ENCODE results near the gene MSX1.

The MSX1 gene

DNA sequence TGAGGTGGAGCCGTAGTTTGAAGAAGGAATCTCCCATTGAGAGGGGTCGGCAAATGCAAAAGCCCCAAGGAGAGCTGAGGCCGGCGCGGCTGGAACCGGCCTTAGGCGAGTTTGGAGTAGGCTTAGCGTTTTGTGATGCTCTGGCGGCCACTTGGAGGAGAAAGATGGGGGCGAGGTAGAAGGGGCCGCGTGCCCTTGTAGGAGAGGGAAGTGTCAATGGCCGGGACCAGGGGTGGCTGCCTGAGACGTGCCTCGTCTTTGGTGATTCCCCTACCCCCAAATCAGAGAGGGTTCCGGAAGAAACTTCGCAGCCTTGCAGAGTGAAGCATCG, 11.7 kb downstream of the MSX1 start:
- DNase-seq: no peak

DNA sequence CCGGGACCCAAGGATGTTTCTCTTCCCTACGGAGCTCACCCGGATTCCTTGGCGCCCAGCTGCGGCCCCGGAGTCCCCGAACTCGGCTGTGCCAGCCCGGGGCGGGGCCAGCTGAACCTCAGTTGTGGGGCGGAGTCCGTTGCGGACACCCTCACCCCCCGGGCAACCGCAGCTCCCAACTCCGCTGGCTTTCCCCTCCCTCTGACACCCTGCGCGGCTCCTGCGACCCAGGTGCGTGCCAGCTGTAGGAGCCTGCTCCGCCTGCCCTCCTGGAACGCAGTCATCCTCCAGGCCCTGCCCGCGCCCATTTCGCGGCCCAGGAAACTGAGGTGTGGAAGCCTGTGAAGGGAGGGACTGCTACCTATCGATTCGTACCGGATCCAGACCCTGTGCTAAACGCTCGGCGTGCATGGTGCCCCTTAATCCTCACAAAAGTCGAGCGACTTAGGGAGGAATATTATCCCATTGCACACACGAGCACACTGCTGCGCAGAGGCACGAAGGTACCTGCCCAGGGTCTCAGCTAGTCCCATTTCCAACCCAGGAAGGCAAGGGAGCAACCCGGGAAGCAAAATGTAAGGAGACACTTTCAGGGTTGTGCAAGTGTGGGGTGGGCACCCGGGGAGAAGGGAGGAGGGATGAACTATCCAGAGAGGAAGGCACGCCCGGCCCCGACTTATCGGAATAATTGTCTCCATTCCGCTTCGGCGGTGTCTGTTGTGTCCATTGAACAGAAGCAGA, 12.3 kb downstream of the MSX1 start:
- DNase-seq: no peak

DNA sequence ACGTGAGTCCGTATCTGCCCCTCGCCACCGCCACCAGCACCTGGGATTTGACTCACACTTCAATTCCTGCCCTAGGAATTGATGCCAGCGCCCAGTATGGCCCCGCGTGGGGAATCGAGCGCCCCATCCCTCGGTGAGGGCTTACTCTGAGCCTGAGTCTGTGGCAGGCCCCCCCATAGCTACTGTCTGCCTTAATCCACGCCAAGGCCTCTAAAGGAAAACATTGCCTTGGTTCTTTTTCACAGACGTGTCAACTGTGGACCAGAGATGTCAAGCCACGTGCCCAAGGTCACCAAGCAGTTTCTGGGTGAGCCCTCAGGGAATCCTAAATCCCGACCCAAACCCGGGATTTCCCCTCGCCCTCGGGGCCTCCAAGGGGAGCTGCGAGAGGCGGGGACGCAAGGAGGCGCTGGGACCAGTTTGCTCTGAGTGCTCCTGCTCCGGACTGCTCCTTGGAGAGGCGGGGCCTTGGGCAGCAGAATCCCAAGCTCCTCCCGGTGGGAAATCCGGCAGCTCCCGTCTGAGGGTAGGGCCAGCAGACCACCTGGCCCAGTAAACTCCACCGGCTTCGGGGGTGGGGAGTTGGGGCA, 12.9 kb downstream of the MSX1 start:
- no peak for DNase-seq

DNA sequence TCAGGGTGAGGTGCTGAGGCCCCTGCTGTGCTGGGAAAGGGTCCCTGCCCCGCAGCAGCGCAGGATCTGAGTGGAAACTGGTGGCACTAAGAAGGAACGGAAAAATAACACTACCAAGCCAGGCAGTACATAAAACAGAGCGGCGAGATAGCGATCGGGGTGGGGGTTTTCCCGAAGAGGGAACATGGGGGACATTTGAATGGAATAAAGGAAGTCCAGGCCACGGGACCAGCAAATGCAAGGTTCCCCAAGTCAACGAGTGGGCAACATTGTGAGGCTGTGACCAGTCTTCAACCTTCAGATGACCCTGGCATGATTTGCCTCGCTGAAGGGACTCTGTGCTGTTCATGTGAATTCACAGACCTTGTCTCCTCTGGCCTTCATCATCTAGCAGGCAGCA, 13.7 kb downstream of the MSX1 start:
- DNase-seq: no peak

DNA sequence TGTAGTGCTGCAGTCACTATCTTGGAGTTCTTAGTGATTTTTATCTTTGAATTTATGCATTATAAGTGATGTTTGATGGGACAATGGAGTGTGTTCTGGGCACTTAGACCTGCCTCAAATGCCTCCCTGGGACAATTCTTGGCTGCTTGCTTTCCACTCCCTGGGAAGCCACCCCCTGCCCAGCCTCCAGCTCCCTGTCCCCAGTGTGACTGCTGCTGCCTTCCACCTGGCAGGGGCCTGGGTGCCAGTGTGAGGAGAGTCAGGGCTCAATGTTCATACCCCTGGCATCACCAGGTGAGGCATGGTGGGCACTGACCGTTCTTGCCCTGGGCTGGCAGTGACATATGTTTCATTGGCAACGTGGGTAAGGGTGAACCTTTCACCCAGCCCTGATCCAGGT, 14.8 kb downstream of the MSX1 start:
- no peak for DNase-seq

DNA sequence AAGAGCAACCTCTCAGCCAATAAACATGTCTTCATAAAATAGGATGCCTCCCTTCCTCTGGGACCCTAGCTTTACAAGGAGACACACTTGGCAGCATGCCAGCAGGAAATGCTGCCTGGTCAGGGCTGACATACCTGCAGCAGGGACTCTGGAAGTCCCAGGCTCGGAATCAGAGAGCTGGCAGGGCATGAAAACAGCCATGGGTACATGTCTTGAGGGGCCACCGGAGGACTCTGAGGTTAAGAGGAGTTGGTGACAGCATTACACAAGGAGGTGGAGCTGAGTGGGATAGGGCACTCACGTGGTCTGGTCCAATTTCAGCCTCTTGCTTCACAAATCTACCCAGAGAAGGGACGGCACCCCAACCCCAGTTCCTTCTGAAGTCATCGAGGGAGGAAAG, 15.7 kb downstream of the MSX1 start:
- DNase-seq: no peak

DNA sequence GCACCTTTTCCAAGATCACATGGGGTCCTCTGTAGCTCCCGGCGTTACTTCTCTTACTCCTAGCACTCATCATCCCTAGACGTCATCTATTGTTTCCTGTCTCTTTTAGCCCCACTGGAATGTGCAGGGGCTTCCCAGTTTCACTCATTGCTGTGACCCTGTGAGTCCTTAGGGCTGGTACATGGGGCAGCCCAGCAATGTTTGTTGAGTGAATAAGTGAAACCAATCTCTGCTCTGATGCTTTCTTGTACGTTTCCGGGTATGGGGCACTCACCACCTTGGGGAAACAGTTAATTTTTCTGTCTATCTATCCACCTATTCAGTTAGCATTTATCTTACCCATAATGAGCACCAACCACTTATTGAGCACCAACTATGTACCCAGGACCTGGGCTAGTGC, 16.1 kb downstream of the MSX1 start:
- DNase-seq: no peak

DNA sequence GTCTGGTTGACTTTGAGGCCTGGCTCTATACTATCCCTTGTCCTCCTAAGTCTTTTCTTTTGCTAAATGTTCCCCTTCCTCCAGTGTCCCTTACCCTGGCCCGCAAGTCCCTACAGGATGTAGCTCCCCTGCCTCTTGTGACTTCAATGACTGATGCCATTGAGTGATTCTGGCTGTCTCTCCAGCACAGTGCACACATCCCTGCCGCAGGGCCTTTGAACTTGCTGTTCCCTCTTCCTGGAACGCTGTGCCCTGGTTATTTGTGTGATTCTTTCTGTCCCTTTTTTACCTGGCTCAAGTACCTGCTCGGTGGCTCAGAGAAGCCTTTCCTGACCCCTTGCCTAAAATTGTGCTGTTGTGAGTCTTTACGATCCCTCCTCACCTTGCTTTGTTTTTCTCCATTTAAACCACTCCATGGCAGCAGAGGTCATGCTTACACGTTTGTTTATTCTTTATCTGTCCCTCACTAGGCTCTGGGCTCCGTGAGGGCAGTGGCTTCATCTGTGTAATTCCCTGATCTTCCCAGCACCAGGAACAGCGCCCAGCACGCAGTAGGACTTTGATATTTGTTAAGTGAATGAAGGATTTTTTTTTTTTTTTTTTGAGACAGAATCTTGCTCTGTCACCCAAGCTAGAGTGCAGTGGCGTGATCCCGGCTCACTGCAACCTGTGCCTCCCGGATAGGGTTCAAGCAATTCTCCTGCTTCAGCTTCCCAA, 17.6 kb downstream of the MSX1 start:
- no peak for DNase-seq

DNA sequence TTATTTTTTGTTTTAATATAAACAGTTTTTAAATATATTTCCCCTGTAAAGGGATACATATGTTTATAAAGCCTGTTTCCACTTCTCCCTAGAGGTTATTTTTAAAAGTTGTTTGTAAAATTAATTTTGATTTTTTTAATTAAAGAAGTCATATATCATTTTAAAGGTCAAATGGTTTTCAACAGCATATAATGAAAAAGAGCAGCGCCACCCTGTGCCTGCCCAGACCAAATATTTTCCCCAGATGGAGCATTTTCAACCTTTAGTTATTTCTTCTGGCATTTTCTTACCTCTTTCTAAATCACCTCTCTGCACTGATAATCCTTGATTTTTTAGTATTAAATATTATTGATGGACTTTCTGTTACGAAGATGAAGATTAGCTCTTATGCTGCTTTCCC, 21.0 kb downstream of the MSX1 start:
- no peak for DNase-seq

DNA sequence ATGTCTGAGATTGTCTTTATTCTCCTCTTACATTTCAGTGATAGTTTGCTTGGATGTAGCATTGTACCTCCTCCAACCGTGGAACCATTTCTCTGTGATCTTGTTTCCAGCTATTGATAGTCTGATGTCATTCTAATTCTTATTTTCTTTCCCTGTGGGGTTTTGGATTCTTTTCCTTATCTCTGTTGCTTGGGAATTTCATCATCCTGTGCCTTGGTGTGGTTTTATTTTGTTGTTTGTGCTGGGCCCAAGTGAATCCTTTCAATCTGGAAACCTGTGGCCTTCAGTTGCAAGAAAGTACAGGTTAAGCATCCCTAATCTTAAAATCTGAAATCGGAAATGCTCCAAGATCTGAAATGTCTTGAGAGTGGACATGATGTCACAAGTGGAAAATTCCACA, 22.0 kb downstream of the MSX1 start:
- DNase-seq: no peak

DNA sequence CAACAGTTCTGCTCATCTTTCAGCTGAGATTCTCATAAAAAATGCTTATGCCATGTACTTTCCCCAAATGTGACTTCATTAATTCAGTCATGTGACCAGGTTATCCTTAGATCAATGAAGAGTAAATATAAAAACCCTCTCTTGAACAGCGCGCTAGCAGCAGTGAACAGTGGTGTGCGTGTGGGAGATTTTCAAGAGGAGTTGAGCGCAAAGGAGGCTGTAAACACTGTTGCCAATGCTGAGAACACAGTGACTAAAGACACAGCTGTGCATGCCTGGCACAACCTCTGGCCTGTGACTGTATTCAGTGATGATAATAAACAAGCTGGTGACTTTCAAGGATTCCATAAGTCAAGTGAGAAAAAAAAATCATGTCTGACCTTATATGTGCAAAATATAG, 25.1 kb downstream of the MSX1 start:
- DNase-seq: no peak

DNA sequence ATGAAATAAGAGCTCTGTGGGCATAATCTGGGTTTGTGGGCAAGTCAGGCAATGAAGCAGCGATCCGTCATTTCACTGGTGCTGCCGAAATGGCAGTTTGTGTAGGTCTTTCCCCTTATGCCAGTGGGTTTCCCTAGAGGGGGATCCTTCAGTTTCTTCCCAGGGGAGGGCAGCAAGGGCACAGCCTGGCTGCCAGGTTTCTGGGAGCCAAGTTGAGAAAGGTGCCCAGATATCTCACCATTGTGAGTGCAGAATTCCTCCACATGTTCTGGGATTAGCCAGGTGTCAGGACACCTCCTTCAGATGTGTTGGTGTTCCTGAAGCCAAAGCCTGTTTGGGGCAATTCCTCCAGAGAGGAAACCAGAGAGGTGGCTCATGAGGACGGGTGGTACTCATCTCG, 28.0 kb downstream of the MSX1 start:
- no peak for DNase-seq

DNA sequence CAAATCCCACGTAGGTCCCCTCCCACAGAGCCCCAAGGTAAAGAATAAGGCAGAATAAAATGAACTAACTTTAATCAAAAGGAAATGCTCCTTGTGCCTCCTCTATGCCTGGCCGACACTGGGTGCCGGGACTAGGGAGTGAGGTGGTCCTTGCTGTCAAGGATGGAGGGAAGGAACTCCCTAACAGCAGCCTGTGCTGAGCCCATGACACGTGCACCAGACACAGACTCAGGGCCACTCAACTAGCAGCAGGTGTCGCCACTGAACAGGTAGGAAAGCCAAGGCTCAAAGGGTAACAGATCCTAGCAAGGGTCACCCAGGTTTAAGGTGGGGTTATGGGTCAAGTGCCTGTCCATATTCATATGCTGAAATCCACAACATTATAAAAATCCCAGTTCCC, 29.2 kb downstream of the MSX1 start:
- no peak for DNase-seq

DNA sequence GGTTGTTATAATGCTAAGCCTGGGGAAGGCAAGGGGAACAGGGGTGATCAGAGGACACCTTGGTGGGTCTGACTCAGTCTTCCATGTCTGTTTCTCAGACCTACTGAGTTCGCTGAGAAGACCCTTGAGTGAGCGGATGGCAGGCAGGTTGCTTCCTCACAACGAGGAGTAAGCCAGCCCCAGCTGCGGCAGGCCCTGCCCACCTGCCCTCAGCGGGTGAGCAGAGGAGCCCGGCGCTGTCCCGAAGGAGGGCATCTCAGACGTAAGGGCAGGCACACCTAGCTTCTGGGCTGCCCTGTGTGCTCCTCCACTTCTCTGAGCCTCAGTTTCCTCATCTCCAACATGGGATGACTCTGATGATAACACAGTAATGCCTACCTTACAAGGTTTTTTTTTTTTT, 30.3 kb downstream of the MSX1 start:
- no peak for DNase-seq

DNA sequence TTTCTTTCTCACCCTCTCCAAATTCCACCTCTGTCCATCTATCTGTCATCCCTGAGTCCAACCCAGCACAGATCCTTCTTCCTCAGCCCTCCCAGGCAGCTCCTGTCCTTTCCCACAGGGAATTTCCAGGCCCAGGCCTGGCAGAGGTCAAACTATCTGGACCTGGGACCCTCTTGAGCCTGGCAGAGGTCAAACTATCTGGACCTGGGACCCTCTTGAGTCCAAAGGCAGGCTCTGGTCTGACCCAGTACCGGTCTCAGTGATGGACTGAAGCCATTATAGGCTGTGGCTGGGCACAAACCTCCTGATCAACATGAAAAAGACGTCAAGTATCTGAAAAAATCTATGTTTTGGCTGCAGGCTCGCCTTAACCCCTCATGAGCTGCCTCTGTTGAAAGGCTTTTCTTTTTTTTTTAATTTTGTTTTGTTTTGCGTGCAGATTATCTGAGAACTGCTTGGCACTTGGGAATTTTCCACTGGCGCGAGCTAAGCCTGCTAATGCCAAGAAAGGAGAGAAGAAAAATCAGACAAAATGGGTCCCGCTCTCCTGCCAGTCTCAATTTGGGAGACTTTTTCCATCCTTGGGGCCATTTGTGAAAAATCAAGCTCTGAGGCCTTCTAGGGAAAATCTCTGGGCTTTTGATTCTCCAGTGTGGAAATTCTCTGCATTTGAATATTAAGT, 31.2 kb downstream of the MSX1 start:
- DNase-seq: no peak

DNA sequence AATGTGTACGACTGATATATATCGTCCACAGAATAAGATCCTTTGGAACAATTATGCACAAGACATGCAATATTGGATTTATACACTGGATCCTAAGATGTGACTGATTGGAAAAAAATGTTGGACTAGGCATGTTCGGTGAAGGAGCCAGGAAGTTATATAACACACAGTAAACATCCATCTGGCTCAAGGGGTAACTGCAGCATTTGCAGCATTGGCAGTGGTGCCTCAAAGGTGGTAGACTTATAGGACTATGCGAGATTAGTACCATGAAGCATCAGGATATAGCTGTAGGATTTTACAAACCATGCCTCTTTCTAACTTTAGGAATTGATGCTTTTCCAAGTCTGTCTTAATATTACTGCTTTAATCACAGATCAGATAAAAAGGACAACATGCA, 34.3 kb downstream of the MSX1 start:
- DNase-seq: no peak

DNA sequence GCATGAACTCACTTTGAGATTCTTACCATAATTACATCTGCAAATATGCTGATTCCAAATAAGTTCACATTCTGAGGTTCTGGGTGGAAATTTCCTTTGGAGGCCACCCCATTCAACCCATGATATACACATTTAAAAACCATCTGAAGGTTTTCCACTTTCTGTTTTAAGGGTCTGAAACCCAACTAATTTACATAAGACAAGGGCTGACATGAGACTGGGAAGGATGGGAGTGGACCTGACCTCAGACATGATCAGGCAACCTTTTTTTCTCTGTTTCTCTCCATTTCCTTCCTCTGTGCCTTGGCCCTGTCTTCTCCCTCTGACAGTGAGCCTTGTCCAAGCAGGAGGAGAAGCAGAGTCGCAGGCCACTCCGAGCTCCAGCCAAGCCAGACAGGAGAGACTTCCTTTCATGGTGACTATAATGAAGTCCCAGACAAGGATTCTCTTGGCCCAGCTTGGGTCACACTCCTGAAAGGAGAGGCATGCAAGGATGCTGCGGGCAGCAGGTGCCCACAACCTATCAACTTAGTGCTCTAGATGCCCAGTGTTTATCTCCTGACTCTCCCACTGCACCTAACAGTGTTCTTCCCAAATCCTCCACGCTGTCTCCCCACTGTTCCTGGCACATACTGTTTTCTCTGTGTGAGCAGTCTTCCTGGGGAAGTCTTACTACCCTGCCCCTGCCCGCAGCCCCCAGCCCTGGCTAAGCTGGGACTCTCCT, 39.9 kb downstream of the MSX1 start:
- DNase-seq: no peak

DNA sequence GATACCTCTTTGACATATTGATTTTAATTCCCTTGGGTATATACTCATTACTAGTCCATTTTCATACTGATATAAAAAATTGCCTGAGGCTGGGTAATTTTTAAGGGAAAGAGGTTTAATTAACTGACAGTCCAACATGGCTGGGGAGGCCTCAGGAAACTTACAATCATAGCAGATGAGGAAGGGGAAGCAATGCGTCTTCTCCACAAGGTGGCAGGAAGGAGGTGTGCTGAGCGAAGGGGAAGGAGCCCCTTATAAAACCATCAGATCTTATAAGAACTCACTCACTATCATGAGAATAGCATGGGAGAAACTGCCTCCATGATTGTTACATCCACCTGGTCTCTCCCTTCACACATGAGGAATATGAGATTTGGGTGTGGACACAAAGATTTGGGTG, 42.4 kb downstream of the MSX1 start:
- DNase-seq: no peak

DNA sequence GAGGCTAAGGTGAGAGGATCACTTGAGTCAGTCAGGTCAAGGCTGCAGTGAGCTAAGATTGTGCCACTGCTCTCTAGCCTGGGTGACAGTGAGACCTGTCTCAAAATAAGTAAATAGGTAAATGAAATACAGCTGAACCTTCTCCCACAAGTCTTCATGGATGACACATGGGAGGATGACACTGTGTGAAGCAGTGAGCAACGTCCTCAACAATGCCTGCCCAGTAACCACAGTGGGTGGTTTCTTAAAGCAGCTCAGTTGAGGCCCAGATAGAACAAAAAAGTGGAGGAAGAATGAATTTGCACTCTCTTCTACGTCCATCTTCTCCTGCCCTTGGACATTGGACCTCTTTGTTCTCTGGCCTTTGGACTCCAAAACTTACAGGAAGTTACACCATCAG, 52.7 kb downstream of the MSX1 start:
- no peak for DNase-seq

DNA sequence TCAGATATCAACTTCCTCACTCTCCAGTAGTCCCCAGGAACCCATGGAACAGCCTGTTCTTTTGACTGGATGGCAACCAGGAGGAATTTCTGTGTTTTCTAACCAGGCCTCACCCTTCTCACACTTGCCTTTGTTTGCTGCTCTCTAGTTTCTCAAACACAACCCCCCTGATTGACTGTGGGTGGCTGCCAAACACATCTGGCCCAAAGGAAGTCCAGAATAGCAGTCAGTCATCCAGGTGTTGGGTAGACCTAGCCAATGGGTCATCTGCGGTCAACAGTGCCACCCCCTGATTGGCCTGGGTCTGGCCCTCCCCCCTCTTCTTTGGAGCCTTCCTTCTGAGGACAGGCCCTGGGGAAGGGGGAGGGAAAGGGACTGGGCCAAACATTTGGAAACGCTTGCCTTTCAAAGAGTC, 53.7 kb downstream of the MSX1 start:
- no peak for DNase-seq

Measured in activated gamma-delta T cell (primary cell).